H1 (cell line): Measurements from ENCODE around the gene FANCI. TPM values are rescaled to one million over a fixed set of nuclear protein-coding genes. Genes with fewer than 3 reads are reported as not detected.

ENCODE experiments used
- ATF2 ChIP-seq: IDR thresholded peaks from 2 replicates; pipeline ENCODE4 v1.6.1; 2012; ENCODE audit warnings: low read length, inconsistent platforms
- BACH1 ChIP-seq: IDR thresholded peaks from 2 replicates; pipeline ENCODE4 v1.6.1; 2012; ENCODE audit warnings: low read length, improper control_type of control experiment
- BRCA1 ChIP-seq: IDR thresholded peaks from 2 replicates; pipeline ENCODE4 v1.6.1; 2012; ENCODE audit warnings: low read depth, low read length, improper control_type of control experiment
- CBX5 ChIP-seq: fragments of 300-800, 300-1000 bp; sonication (generic); IDR thresholded peaks from 2 replicates; pipeline ENCODE4 v1.7.1; 2016; ENCODE audit warnings: antibody characterized with exemption, low read length, low read depth
- CBX8 ChIP-seq: fragments of 300-800, 300-1000 bp; sonication (generic); IDR thresholded peaks from 2 replicates; pipeline ENCODE4 v1.7.1; 2016; ENCODE audit warnings: low read depth, low read length, borderline replicate concordance
- E2F6 ChIP-seq: IDR thresholded peaks from 2 replicates; pipeline ENCODE4 v1.6.1; 2012; ENCODE audit warnings: inconsistent platforms
- EZH2 ChIP-seq: fragments of 200-600 bp; sonication (generic); IDR thresholded peaks from 2 replicates; pipeline ENCODE4 v1.7.1; 2012; ENCODE audit warnings: low read depth, mild to moderate bottlenecking, moderate library complexity, low read length, inconsistent platforms; ENCODE audit not compliant: severe bottlenecking
- FOSL1 ChIP-seq: IDR thresholded peaks from 2 replicates; pipeline ENCODE4 v1.6.1; 2011; ENCODE audit warnings: mild to moderate bottlenecking, low read depth, low read length, moderate library complexity; ENCODE audit not compliant: insufficient read depth
- GABPA ChIP-seq: IDR thresholded peaks from 2 replicates; pipeline ENCODE4 v1.6.1; 2011; ENCODE audit warnings: mild to moderate bottlenecking, low read length, moderate library complexity, borderline replicate concordance; ENCODE audit not compliant: insufficient read depth
- GTF2F1 ChIP-seq: IDR thresholded peaks from 2 replicates; pipeline ENCODE4 v1.6.1; 2012; ENCODE audit warnings: low read depth, low read length, improper control_type of control experiment, borderline replicate concordance
- KDM1A ChIP-seq: fragments of 200-600, 300-600 bp; sonication (generic); IDR thresholded peaks from 2 replicates; pipeline ENCODE4 v1.7.1; 2016; ENCODE audit warnings: mild to moderate bottlenecking, low read length, borderline replicate concordance
- KDM5A ChIP-seq: fragments of 200-600 bp; IDR thresholded peaks from 2 replicates; pipeline ENCODE4 v1.7.1; 2012; ENCODE audit warnings: mild to moderate bottlenecking, low read length, inconsistent platforms, mixed read lengths
- MAX ChIP-seq: IDR thresholded peaks from 2 replicates; pipeline ENCODE4 v1.6.1; 2012; ENCODE audit warnings: inconsistent platforms
- SAP30 ChIP-seq: fragments of 300-600 bp; sonication (generic); IDR thresholded peaks from 2 replicates; pipeline ENCODE4 v1.7.1; 2012; ENCODE audit warnings: low read length, moderate library complexity, mild to moderate bottlenecking, inconsistent platforms; ENCODE audit not compliant: insufficient read depth, insufficient replicate concordance
- SIRT6 ChIP-seq: IDR thresholded peaks from one replicate; pipeline ENCODE4 v1.7.1; 2012; ENCODE audit warnings: low read length, inconsistent platforms
- SIX5 ChIP-seq: IDR thresholded peaks from 2 replicates; pipeline ENCODE4 v1.6.1; 2011; ENCODE audit warnings: mild to moderate bottlenecking, low read depth, low read length
- SUZ12 ChIP-seq: fragments of 200-600 bp; sonication (generic); IDR thresholded peaks from 2 replicates; pipeline ENCODE4 v1.6.1; 2012; ENCODE audit warnings: mild to moderate bottlenecking, inconsistent platforms, low read length, moderate library complexity, mixed read lengths
- TCF12 ChIP-seq: IDR thresholded peaks from 2 replicates; pipeline ENCODE4 v1.6.1; 2011; ENCODE audit warnings: low read depth, mild to moderate bottlenecking, low read length
- TEAD4 ChIP-seq: IDR thresholded peaks from 2 replicates; pipeline ENCODE4 v1.6.1; 2012; ENCODE audit warnings: low read depth, low read length, inconsistent platforms, mixed read lengths
- USF2 ChIP-seq: IDR thresholded peaks from 2 replicates; pipeline ENCODE4 v1.6.1; 2011; ENCODE audit warnings: low read length, improper control_type of control experiment
- polyA plus RNA-seq, 7 experiments: library from polyadenylated mRNA; depleted of rRNA in 3 of 7; stranded (reverse) in 5 of 7; unstranded in 2 of 7; fragments of >200 nt in 5 of 7; fragments of 200-250 nt in 2 of 7; gene quantifications; 1 replicate in 5 of 7; 2 replicates in 1 of 7; 4 replicates in 1 of 7; pipeline versions ENCODE4 v1.2.1 to v1.2.3, GENCODE V29; 2011 to 2013; ENCODE audit warnings: missing spikeins in 2 of 7, mixed read lengths in 2 of 7
- total RNA-seq: library from RNA; stranded (reverse); fragmentation: NEBNext Ultra II Directional; extraction: Animal tissue kit (Norgen Biotek cat#: 25700); gene quantifications from 2 replicates; pipeline ENCODE4 v1.2.1, GENCODE V29; 2021

FANCI gene
- total and polyA plus RNA-seq, 2 of the 8 experiments (the other 6 are each of a cell fraction or from before 2014, with no cell fraction given), result 37.8 to 115 TPM

GRCh38 chr15:89334510-89335297 lies 90.9 kb downstream of the FANCI start, which contains the start of gene POLG (continued):
- TF ChIP-seq USF2 (peak; percentile 7; the same call in 1 of the 2 replicates), SUZ12 (no peak; the same call in 1 of the 2 replicates), GABPA (no peak), GTF2F1 (no peak), BACH1 (no peak; the same call in 1 of the 2 replicates), SIRT6 (no peak), E2F6 (no peak), BRCA1 (peak; percentile 63), TCF12 (0 out of 2 replicates have a peak, but pooled peaks have one; percentile 25), FOSL1 (no peak), TEAD4 (peak; percentile 66), CBX8 (no peak), SAP30 (no peak), ATF2 (no peak; the same call in 1 of the 2 replicates), MAX (peak; percentile 70), EZH2 (peak; percentile 13), KDM1A (no peak), SIX5 (peak; percentile 58; the same call in 1 of the 2 replicates), KDM5A (no peak), CBX5 (no peak)
